Stomach (tissue), 4 donors: ENCODE data around the gene SPATA1.

ENCODE experiments used
- CTCF ChIP-seq, 7 experiments: fragments of 450-650 bp in 4 of 7; fragments of 200-600 bp in 3 of 7; sonication (generic) in 3 of 7; IDR thresholded peaks; one replicate each; pipeline ENCODE4 v1.5.1; 2016 to 2019; ENCODE audit warnings: antibody characterized with exemption in 7 of 7, control low read depth in 2 of 7, mild to moderate bottlenecking in 1 of 7
- EP300 ChIP-seq: sonication (generic); formaldehyde crosslinking; IDR thresholded peaks from one replicate; pipeline ENCODE4 v1.6.1; 2017; ENCODE audit warnings: antibody characterized with exemption
- POLR2A ChIP-seq, 4 donors: fragments of 450-650 bp; IDR thresholded peaks; one replicate each; pipeline ENCODE4 v1.6.1; 2016; ENCODE audit warnings: antibody characterized with exemption in 4 of 4, control low read depth in 2 of 4, mild to moderate bottlenecking in 1 of 4, moderate library complexity in 1 of 4
- POLR2AphosphoS5 ChIP-seq, 3 donors: sonication (generic); formaldehyde crosslinking; IDR thresholded peaks; one replicate each; pipeline ENCODE4 v1.6.1; 2016; ENCODE audit warnings: antibody characterized with exemption in 3 of 3

DNA sequence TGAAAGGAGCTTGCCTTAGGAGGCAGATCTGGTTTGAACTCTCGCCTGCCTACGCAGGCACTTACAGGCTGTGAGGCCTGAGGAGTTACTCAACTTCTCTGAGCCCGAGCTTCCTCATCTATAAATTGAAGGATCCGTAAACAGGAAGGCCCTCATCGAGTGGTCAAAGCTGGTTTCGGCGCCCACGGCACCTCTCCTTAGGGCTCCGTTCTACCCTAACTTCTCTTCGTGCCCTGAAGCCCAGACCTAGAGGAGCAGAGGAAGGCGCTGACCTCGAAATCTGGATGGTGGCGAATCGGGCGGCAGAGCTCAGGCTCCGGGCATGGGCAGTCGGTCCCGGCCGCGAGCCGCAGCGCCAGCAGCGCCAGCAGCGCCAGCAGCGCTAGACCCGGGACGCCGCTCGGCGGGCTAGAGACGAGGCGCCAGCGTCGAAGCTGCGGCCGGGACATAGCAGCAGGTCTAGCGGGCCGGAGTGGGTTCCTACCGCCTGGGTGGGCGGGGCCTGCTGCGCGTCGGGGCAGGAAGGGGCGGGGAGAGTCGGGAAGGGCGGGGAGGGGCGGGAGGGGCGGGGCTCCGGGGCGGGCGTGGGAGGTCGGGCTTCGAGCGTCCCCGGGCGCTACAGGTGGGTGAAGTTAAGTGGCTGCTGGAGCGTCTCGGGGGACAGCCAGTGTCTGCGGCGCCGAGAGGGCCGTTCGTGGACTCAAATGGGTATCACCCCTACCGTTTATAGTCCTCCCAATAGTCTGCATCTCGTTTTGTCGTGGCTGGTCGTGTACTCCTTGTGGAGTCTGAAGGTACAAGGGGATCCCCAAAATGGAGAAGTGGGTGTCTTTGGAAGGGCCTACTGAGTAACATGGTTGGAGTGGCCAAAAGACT, 68.0 kb downstream of the SPATA1 start, which contains the start of gene CTBS:
- TF ChIP-seq CTCF (IDR thresholded peaks at IDR 0.05) (no peak), POLR2A (IDR thresholded peaks at IDR 0.05) (peak in 2 of 4 donors; percentile 15 to 41), EP300 (no peak), POLR2AphosphoS5 (IDR thresholded peaks at IDR 0.05) (peak; percentile 78 to 96 (median 94))
